ENCODE results near the gene ULK2.

Gene ULK2

DNA sequence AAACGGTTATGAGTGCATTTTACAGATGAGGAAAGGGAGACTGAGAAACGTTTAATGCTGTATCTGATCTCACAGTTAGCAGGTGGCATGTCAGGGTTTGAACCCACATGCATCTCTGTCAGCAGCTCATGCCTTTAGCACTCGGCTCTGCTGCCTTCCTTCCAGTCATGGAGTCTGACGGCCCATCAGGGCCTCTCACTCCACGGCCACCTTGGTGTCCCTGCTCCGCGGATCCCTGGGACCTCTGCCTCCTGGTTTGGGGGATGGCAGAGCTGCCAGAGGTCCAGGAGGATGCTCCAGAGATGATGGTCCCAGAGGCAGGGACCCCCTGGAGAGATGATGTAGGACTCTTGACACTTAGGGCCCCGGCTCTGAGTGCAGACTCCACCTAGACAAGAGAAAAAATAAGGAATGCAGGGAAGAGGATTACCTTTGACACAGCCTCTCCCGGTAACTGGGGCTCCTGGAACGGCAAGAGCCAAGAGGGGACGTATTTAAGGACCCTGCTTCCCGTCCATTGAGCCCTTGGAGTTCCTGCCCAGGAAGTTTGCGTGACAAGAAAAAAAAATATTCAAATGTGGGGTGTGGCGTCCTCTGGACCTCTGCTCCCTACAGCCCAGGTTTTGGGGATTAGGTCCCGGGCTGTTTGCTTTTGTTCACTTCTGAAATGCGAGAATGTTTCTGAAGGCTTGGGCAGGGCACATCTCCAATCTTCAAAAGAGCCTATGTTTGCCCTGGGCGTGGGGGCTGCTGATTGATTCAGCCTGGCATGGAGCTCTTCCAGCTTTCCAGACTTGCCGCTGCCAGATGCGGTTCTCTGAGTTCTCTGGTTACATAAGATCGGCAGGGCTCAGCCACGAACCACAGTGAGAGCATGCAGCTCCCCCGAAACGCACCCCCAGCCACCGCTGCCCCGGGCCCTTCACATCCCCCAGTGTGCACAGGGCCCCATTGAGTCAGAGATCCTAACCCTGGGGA, 119.6 kb downstream of the ULK2 start, which contains the start of gene ALDH3A1:
ALDH3A1 (minus strand) TSS at position 470 of the 978 bp plus-strand sequence. CDS start 3,169 bp downstream, outside the sequence.
- DNase-seq (ENCODE audit: extremely low spot score), result no peak
- ChIA-PET POLR2A (interaction anchor here (4.7 kb wide), 1 partner anchor 13 kb away, joined by 46 read pairs; no protein-coding TSS in a partner anchor), CTCF (no interaction called here)
- TF ChIP-seq SP1 (IDR thresholded peaks at IDR 0.05), result no peak
- no peak for TF ChIP-seq ELF4 (IDR thresholded peaks at IDR 0.05)
- no peak for TF ChIP-seq NFRKB (IDR thresholded peaks at IDR 0.05)
- TF ChIP-seq ZNF384 (IDR thresholded peaks at IDR 0.05), result no peak
- no peak for TF ChIP-seq FOXM1 (IDR thresholded peaks at IDR 0.05; ENCODE audit: borderline replicate concordance)
- TF ChIP-seq CTBP1 (IDR thresholded peaks at IDR 0.05; ENCODE audit: borderline replicate concordance), result no peak
- TF ChIP-seq FOXA1 (IDR thresholded peaks at IDR 0.05), result no peak

DNA sequence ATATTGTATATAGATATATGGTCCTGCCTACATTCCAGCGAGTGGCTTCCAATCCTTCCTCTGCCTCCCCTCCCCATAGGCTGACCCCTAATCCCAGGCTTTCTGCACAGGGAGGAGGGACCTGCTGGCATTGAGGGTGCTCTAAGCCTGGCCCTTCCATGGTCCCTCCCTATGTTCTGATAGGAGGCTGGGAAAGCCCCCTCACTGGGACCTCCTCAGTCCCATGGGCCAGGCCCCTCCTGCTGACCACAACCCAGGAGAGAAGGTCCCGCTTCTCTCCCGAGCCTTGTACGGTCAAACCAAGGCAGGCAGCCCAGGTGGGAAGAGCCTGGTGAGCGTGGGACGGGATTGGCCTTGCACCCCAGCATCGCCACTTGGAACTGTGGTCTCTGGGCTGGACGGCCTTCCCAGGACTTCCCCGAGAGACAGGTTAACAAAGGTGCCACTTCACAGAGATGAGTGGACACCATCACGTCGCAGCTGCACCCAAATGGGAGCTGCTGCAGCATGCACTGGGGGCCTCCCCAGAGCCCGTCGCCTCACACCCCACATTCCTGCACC, 120.5 kb downstream of the ULK2 start:
- no peak for DNase-seq (ENCODE audit: extremely low spot score)
- ChIA-PET POLR2A (interaction anchor here (4.7 kb wide), 1 partner anchor 14 kb away, joined by 46 read pairs; no protein-coding TSS in a partner anchor), CTCF (no interaction called here)

DNA sequence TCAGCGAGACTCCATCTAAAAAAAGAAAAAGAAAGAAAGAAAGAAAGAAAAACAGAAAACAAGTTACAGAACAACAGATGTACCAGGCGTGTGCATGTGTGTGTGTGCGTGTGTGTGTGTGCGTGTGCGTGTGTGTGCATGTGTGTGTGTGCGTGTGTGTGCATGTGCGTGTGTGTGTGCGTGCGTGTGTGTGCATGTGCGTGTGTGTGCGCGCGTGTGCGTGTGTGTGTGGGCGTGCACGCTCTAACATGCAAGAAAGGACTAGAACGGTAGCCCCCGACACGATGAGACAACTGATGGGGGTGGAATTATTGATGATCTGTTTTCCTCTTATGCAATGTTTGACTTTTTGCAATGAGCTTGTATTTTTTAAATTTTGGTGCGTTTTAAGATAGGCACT, 121.2 kb downstream of the ULK2 start:
- ChIA-PET CTCF (no interaction called here), POLR2A (interaction anchor here (4.7 kb wide), 1 partner anchor 15 kb away, joined by 46 read pairs; no protein-coding TSS in a partner anchor)
- DNase-seq (ENCODE audit: extremely low spot score), result no peak
- TF ChIP-seq CTBP1 (IDR thresholded peaks at IDR 0.05; ENCODE audit: borderline replicate concordance) (no peak), HDGF (IDR thresholded peaks at IDR 0.05; ENCODE audit: borderline replicate concordance) (no peak), ZNF384 (IDR thresholded peaks at IDR 0.05) (no peak), LEF1 (IDR thresholded peaks at IDR 0.05; ENCODE audit: borderline replicate concordance) (no peak), L3MBTL2 (conservative IDR thresholded peaks at IDR 0.05) (no peak), NFRKB (IDR thresholded peaks at IDR 0.05) (no peak), FOXM1 (IDR thresholded peaks at IDR 0.05; ENCODE audit: borderline replicate concordance) (no peak), SP1 (IDR thresholded peaks at IDR 0.05) (no peak), SUZ12 (IDR thresholded peaks at IDR 0.05) (no peak), TARDBP (IDR thresholded peaks at IDR 0.05) (no peak), FOXK2 (IDR thresholded peaks at IDR 0.05) (no peak), ARNT (IDR thresholded peaks at IDR 0.05) (no peak), ELF4 (IDR thresholded peaks at IDR 0.05) (no peak), BHLHE40 (IDR thresholded peaks at IDR 0.05; ENCODE audit: borderline replicate concordance) (no peak), FOXA1 (IDR thresholded peaks at IDR 0.05) (no peak)
- TF ChIP-seq, protein P1, sequence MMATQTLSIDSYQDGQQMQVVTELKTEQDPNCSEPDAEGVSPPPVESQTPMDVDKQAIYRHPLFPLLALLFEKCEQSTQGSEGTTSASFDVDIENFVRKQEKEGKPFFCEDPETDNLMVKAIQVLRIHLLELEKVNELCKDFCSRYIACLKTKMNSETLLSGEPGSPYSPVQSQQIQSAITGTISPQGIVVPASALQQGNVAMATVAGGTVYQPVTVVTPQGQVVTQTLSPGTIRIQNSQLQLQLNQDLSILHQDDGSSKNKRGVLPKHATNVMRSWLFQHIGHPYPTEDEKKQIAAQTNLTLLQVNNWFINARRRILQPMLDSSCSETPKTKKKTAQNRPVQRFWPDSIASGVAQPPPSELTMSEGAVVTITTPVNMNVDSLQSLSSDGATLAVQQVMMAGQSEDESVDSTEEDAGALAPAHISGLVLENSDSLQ (IDR thresholded peaks at IDR 0.05), result no peak

More for the DNA sequence above, 120.5 kb downstream of the ULK2 start:
- TF ChIP-seq FOXK2 (IDR thresholded peaks at IDR 0.05), result no peak
- TF ChIP-seq SP1 (IDR thresholded peaks at IDR 0.05), result no peak
- no peak for TF ChIP-seq LEF1 (IDR thresholded peaks at IDR 0.05; ENCODE audit: borderline replicate concordance)
- no peak for TF ChIP-seq ARNT (IDR thresholded peaks at IDR 0.05)
- TF ChIP-seq, protein P1 (IDR thresholded peaks at IDR 0.05), result no peak
- TF ChIP-seq FOXA1 (IDR thresholded peaks at IDR 0.05), result no peak
- TF ChIP-seq FOXM1 (IDR thresholded peaks at IDR 0.05; ENCODE audit: borderline replicate concordance), result no peak
- no peak for TF ChIP-seq TARDBP (IDR thresholded peaks at IDR 0.05)
- no peak for TF ChIP-seq HDGF (IDR thresholded peaks at IDR 0.05; ENCODE audit: borderline replicate concordance)
- no peak for TF ChIP-seq L3MBTL2 (conservative IDR thresholded peaks at IDR 0.05)
- TF ChIP-seq BHLHE40 (IDR thresholded peaks at IDR 0.05; ENCODE audit: borderline replicate concordance), result no peak

DNA sequence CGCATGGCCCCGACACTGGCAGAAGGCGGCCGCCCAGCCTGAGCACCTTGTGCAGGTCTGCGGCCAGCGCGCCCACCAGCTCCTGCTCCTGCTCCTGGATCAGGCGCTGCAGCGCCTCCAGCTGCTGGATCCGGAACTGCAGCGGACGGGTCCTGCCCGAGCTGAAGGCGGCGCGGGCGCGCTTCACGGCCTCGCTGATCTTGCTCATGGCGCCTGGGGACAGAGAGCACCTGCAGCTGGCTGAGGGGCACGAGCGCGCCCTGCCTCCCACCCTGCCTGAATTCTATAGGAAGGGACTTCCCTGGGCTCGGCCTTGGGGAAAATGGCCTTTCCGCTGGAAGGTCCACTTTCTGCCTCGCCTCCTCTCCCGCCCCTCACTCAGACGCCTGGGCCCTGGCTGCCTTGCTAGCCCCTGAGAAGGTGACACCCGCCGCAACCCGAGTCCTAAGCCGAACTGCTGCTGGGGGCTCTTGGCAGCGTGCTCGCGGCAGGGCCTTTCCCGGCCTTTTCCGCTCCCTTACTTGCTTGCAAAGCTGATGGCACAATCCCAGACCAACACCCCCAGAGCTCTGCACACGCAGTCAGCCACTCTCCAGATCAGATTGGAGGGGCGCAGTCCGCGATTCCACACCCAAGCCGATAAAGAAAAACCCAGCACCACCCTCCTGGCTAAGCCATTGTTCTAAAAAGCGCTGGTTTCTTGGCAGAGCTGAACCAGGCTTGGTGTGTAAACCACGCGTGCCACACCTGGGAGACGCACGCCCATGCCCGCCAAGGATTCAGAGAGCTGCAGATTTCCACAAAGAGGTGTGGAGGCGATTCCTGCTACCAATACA, 122.6 kb downstream of the ULK2 start:
- DNase-seq (ENCODE audit: extremely low spot score), result peak; percentile 91
- ChIA-PET CTCF (interaction anchor here (0.6 to 3.6 kb wide), 20 partner anchors 8 to 379 kb away, joined by 3 to 16 read pairs (median 3); partner anchors contain the start of gene ALDH3A2), POLR2A (interaction anchor here (0.6 to 4.7 kb wide), 18 partner anchors 8 to 441 kb away, joined by 3 to 46 read pairs (median 4); partner anchors contain the start of genes ALDH3A2, MAPK7 and SLC47A1)
- TF ChIP-seq ARNT (IDR thresholded peaks at IDR 0.05) (0 out of 2 replicates have a peak, but pooled peaks have one; percentile 37), FOXK2 (IDR thresholded peaks at IDR 0.05) (no peak), L3MBTL2 (conservative IDR thresholded peaks at IDR 0.05) (peak; percentile 90), BHLHE40 (IDR thresholded peaks at IDR 0.05; ENCODE audit: borderline replicate concordance) (no peak), HDGF (IDR thresholded peaks at IDR 0.05; ENCODE audit: borderline replicate concordance) (0 out of 2 replicates have a peak, but pooled peaks have one; percentile 87)

DNA sequence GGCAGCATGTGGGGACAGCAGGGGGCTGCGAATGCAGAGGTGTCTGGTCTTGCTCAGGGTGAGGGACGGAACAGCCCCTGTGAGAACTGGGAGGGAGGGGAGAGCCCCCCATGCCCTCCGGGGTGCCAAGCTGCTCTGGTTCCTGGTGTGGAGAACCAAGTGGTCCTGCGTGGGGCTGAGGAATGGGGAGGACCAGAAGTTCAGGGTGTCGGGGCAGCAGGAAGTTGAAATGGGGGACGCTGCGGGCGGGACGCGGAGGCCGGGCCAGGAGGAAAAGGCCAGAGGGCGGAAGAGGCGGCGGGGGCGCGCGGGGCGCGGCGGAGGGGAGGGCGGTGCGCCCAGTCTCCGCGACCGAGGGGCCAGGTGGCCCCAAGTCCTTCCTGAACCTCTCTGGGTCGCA, 123.2 kb downstream of the ULK2 start:
- CTCF ChIA-PET, result interaction anchor here (0.5 to 3.6 kb wide), 19 partner anchors 9 to 382 kb away, joined by 3 to 16 read pairs (median 3); partner anchors contain the start of genes ALDH3A2 and B9D1
- TF ChIP-seq HDGF (IDR thresholded peaks at IDR 0.05; ENCODE audit: borderline replicate concordance), result no peak
- no peak for TF ChIP-seq TARDBP (IDR thresholded peaks at IDR 0.05)
- TF ChIP-seq FOXM1 (IDR thresholded peaks at IDR 0.05; ENCODE audit: borderline replicate concordance), result no peak
- TF ChIP-seq LEF1 (IDR thresholded peaks at IDR 0.05; ENCODE audit: borderline replicate concordance), result no peak
- TF ChIP-seq ELF4 (IDR thresholded peaks at IDR 0.05), result no peak
- TF ChIP-seq ARNT (IDR thresholded peaks at IDR 0.05), result no peak
- no peak for TF ChIP-seq SP1 (IDR thresholded peaks at IDR 0.05)
- TF ChIP-seq BHLHE40 (IDR thresholded peaks at IDR 0.05; ENCODE audit: borderline replicate concordance), result no peak
- no peak for TF ChIP-seq SUZ12 (IDR thresholded peaks at IDR 0.05)
- no peak for TF ChIP-seq FOXK2 (IDR thresholded peaks at IDR 0.05)
- TF ChIP-seq ZNF384 (IDR thresholded peaks at IDR 0.05), result no peak
- no peak for TF ChIP-seq L3MBTL2 (conservative IDR thresholded peaks at IDR 0.05)
- TF ChIP-seq, protein P1 (IDR thresholded peaks at IDR 0.05), result no peak
- TF ChIP-seq FOXA1 (IDR thresholded peaks at IDR 0.05), result no peak
- TF ChIP-seq NFRKB (IDR thresholded peaks at IDR 0.05), result no peak
- no peak for TF ChIP-seq CTBP1 (IDR thresholded peaks at IDR 0.05; ENCODE audit: borderline replicate concordance)
- no peak for DNase-seq (ENCODE audit: extremely low spot score)
- POLR2A ChIA-PET, result interaction anchor here (0.6 to 4.7 kb wide), 15 partner anchors 9 to 440 kb away, joined by 3 to 46 read pairs (median 6); partner anchors contain the start of genes ALDH3A2, MAPK7 and SLC47A1

Data from HEK293T (cell line).